Activated naive CD4-positive, alpha-beta T cell treated with anti-CD3 and anti-CD28 coated beads for 36 hours (primary cell): ENCODE data around the gene PPRC1. TPM values are rescaled to one million over a fixed set of nuclear protein-coding genes. Genes with fewer than 3 reads are reported as not detected.

ENCODE experiments used
- CTCF ChIA-PET: fragments of 350-600 bp; sonication (Branson Sonifier 250); formaldehyde crosslinking; loops from one replicate; lab custom pipeline; 2021; ENCODE audit warnings: antibody characterized with exemption; lab: Charles Lee
- DNase-seq: peaks from one replicate; pipeline ENCODE4 v3.0.0-alpha.2; 2020
- H3K27ac Mint-ChIP-seq: one replicate; pipeline ENCODE4 v1.8.0; 2021; ENCODE audit warnings: mild to moderate bottlenecking, mixed read lengths
- H3K27me3 Mint-ChIP-seq: one replicate; pipeline ENCODE4 v1.8.0; 2021; ENCODE audit warnings: low read depth, mixed read lengths
- H3K36me3 Mint-ChIP-seq: one replicate; pipeline ENCODE4 v1.8.0; 2021; ENCODE audit warnings: low read depth, mixed read lengths
- H3K4me1 Mint-ChIP-seq: one replicate; pipeline ENCODE4 v1.8.0; 2021; ENCODE audit warnings: low read depth, mixed read lengths
- H3K4me3 Mint-ChIP-seq: one replicate; pipeline ENCODE4 v1.8.0; 2021; ENCODE audit warnings: mild to moderate bottlenecking, moderate library complexity, mixed read lengths
- H3K9me3 Mint-ChIP-seq: one replicate; pipeline ENCODE4 v1.8.0; 2021; ENCODE audit warnings: mixed read lengths
- intact Hi-C: fragments of 100-400 bp; cut with micrococcal nuclease; formaldehyde crosslinking; loops from one replicate; pipeline ENCODE4 v1.15.1; 2023
- total RNA-seq, 2 experiments: library from RNA; stranded (reverse); gene quantifications; one replicate each; pipeline ENCODE4 v1.2.3, GENCODE V29; 2021

The PPRC1 gene
- total RNA-seq, 2 experiments from 2014 or later = 54.6 to 55.0 TPM

- peaks cover 64% of the 10 kb centered on the region for H3K4me1 Mint-ChIP-seq
- peak overlapping the region; percentile 96 for H3K27ac Mint-ChIP-seq
- H3K4me3 Mint-ChIP-seq = peak overlapping the region; percentile 98
- no peaks in the 10 kb centered on the region for H3K27me3 Mint-ChIP-seq
- CTCF ChIA-PET = interaction anchor here (1.3 kb wide), 1 partner anchor 21 kb away, joined by 5 read pairs; no protein-coding TSS in a partner anchor
- DNase-seq = no peak
- no peaks in the 10 kb centered on the region for H3K9me3 Mint-ChIP-seq
- intact Hi-C loops = loop anchor here (2.0 kb wide), 1 partner anchor 96 kb away; the partner anchor contains the start of gene ARMH3
- H3K36me3 Mint-ChIP-seq = peaks cover 80% of the 10 kb centered on the region
Measured at GRCh38 chr10:102153093-102153620, 20.3 kb downstream of the PPRC1 start.

- intact Hi-C loops = no loop called here
- no peaks in the 10 kb centered on the region for H3K27me3 Mint-ChIP-seq
- H3K36me3 Mint-ChIP-seq = peaks cover 80% of the 10 kb centered on the region
- peak overlapping the region; percentile 63 for H3K4me3 Mint-ChIP-seq
- no peak for DNase-seq
- peaks cover 67% of the 10 kb centered on the region for H3K4me1 Mint-ChIP-seq
- H3K9me3 Mint-ChIP-seq = no peaks in the 10 kb centered on the region
- peak overlapping the region; percentile 59 for H3K27ac Mint-ChIP-seq
- CTCF ChIA-PET = interaction anchor here (1.4 kb wide), 1 partner anchor 15 kb away, joined by 6 read pairs; no protein-coding TSS in a partner anchor
Measured at GRCh38 chr10:102154466-102155116, 21.8 kb downstream of the PPRC1 start.

- H3K4me1 Mint-ChIP-seq = peaks cover 51% of the 10 kb centered on the region
- CTCF ChIA-PET = interaction anchor here (0.6 to 2.1 kb wide), 5 partner anchors 12 to 195 kb away, joined by 3 to 8 read pairs (median 5); no protein-coding TSS in a partner anchor
- intact Hi-C loops = no loop called here
- H3K36me3 Mint-ChIP-seq = peaks cover 85% of the 10 kb centered on the region
- no peak overlapping the region for H3K4me3 Mint-ChIP-seq
- no peak for DNase-seq
- no peak overlapping the region for H3K27ac Mint-ChIP-seq
- no peaks in the 10 kb centered on the region for H3K27me3 Mint-ChIP-seq
- no peaks in the 10 kb centered on the region for H3K9me3 Mint-ChIP-seq
Measured at GRCh38 chr10:102157224-102157623, 24.4 kb downstream of the PPRC1 start.

- no peaks in the 10 kb centered on the region for H3K9me3 Mint-ChIP-seq
- no peak for DNase-seq
- no peaks in the 10 kb centered on the region for H3K27me3 Mint-ChIP-seq
- H3K4me3 Mint-ChIP-seq = no peak overlapping the region
- CTCF ChIA-PET = interaction anchor here (2.8 kb wide), 1 partner anchor 11 kb away, joined by 41 read pairs; no protein-coding TSS in a partner anchor
- H3K4me1 Mint-ChIP-seq = peaks cover 42% of the 10 kb centered on the region
- H3K36me3 Mint-ChIP-seq = peaks cover 76% of the 10 kb centered on the region
- no peak overlapping the region for H3K27ac Mint-ChIP-seq
- intact Hi-C loops = no loop called here
Measured at GRCh38 chr10:102159051-102159597, 26.3 kb downstream of the PPRC1 start.

GRCh38 chr10:102159831-102160230 is 27.0 kb downstream of the PPRC1 start:
- peaks cover 35% of the 10 kb centered on the region for H3K4me1 Mint-ChIP-seq
- CTCF ChIA-PET = interaction anchor here (2.8 kb wide), 1 partner anchor 10 kb away, joined by 41 read pairs; no protein-coding TSS in a partner anchor
- no peak for DNase-seq
- no peak overlapping the region for H3K4me3 Mint-ChIP-seq
- no peaks in the 10 kb centered on the region for H3K9me3 Mint-ChIP-seq
- H3K27me3 Mint-ChIP-seq = no peaks in the 10 kb centered on the region
- intact Hi-C loops = loop anchor here (10.0 kb wide), 1 partner anchor 425 kb away; no protein-coding TSS in a partner anchor
- H3K36me3 Mint-ChIP-seq = peaks cover 69% of the 10 kb centered on the region
- no peak overlapping the region for H3K27ac Mint-ChIP-seq

GRCh38 chr10:102163342-102163989 is 30.6 kb downstream of the PPRC1 start:
- Mint-ChIP-seq H3K27ac (no peak overlapping the region), H3K9me3 (no peaks in the 10 kb centered on the region), H3K36me3 (peaks cover 40% of the 10 kb centered on the region), H3K27me3 (no peaks in the 10 kb centered on the region), H3K4me3 (no peak overlapping the region), H3K4me1 (peaks cover 2% of the 10 kb centered on the region)
- intact Hi-C loops = loop anchor here (10.0 kb wide), 1 partner anchor 421 kb away; no protein-coding TSS in a partner anchor
- DNase-seq = no peak
- CTCF ChIA-PET = no interaction called here

GRCh38 chr10:102167861-102168260 is 35.0 kb downstream of the PPRC1 start:
- Mint-ChIP-seq H3K27ac (no peak overlapping the region), H3K36me3 (peaks cover 7% of the 10 kb centered on the region), H3K4me1 (peaks cover 10% of the 10 kb centered on the region), H3K4me3 (no peak overlapping the region), H3K9me3 (no peaks in the 10 kb centered on the region), H3K27me3 (no peaks in the 10 kb centered on the region)
- DNase-seq = no peak
- CTCF ChIA-PET = interaction anchor here (0.6 to 5.1 kb wide), 5 partner anchors 21 to 184 kb away, joined by 3 to 71 read pairs (median 4); partner anchors contain the start of gene ELOVL3
- intact Hi-C loops = loop anchor here (5.0 to 10.0 kb wide), 2 partner anchors 224 to 417 kb away; no protein-coding TSS in a partner anchor

- Mint-ChIP-seq H3K9me3 (no peaks in the 10 kb centered on the region), H3K27ac (no peak overlapping the region), H3K4me3 (no peak overlapping the region), H3K4me1 (peaks cover 10% of the 10 kb centered on the region), H3K27me3 (no peaks in the 10 kb centered on the region), H3K36me3 (no peaks in the 10 kb centered on the region)
- DNase-seq = no peak
- intact Hi-C loops = no loop called here
- CTCF ChIA-PET = interaction anchor here (0.6 to 5.1 kb wide), 15 partner anchors 11 to 413 kb away, joined by 3 to 71 read pairs (median 5); partner anchors contain the start of genes ELOVL3 and GBF1
Measured at GRCh38 chr10:102170602-102171001, 37.8 kb downstream of the PPRC1 start.

GRCh38 chr10:102172288-102172687 is 39.4 kb downstream of the PPRC1 start:
- intact Hi-C loops = no loop called here
- no peak for DNase-seq
- Mint-ChIP-seq H3K4me3 (no peak overlapping the region), H3K4me1 (peaks cover 10% of the 10 kb centered on the region), H3K27ac (no peak overlapping the region), H3K9me3 (no peaks in the 10 kb centered on the region), H3K36me3 (no peaks in the 10 kb centered on the region), H3K27me3 (no peaks in the 10 kb centered on the region)
- CTCF ChIA-PET = interaction anchor here (0.6 to 5.1 kb wide), 3 partner anchors 39 to 359 kb away, joined by 3 to 71 read pairs (median 4); no protein-coding TSS in a partner anchor

- Mint-ChIP-seq H3K4me3 (no peak overlapping the region), H3K36me3 (no peaks in the 10 kb centered on the region), H3K27me3 (no peaks in the 10 kb centered on the region), H3K27ac (no peak overlapping the region), H3K9me3 (no peaks in the 10 kb centered on the region), H3K4me1 (peaks cover 2% of the 10 kb centered on the region)
- CTCF ChIA-PET = interaction anchor here (0.6 to 0.8 kb wide), 2 partner anchors 176 to 209 kb away, joined by 3 to 4 read pairs; no protein-coding TSS in a partner anchor
- intact Hi-C loops = no loop called here
- no peak for DNase-seq
Measured at GRCh38 chr10:102175415-102175814, 42.6 kb downstream of the PPRC1 start.

- Mint-ChIP-seq H3K4me3 (no peak overlapping the region), H3K36me3 (no peaks in the 10 kb centered on the region), H3K4me1 (peaks cover 12% of the 10 kb centered on the region), H3K9me3 (peaks cover 5% of the 10 kb centered on the region), H3K27ac (no peak overlapping the region), H3K27me3 (no peaks in the 10 kb centered on the region)
- intact Hi-C loops = no loop called here
- CTCF ChIA-PET = interaction anchor here (0.6 kb wide), 1 partner anchor 539 kb away, joined by 3 read pairs; no protein-coding TSS in a partner anchor
- no peak for DNase-seq
Measured at GRCh38 chr10:102184606-102185005, 51.8 kb downstream of the PPRC1 start.
